Stimulated activated CD4-positive, alpha-beta T cell treated with anti-CD3 and anti-CD28 coated beads, Interleukin-12 subunit alpha, Interleukin-12 subunit beta, amount 100 ng/mL, for 24 hours (primary cell): ENCODE results near the gene CACNA2D3.

ENCODE experiments used
- DNase-seq, 2 experiments: peaks; one replicate each; pipeline ENCODE4 v3.0.0-alpha.2; 2020; ENCODE audit warnings: low read depth in 2 of 2

The CACNA2D3 gene

DNA sequence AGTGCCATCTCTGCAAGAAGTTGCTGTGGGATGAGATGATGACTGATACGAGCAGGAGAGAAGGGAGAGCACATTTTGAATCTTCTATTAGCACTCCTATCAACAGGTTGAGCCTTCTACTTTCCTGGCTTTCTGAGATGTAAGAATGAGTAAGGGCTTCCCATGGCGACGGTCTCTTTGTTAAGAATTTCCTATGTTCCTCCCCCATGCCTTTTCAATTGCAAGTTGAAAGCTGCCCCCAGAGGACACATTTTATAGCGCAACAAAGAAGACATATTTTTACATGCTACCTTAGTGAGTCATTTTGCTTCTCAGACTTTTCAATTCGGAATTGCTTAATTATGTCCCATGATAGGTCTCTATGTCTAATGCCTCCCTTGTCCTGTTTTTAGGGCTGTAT, 876.8 kb downstream of the CACNA2D3 start:
- DNase-seq = no peak

- no peak for DNase-seq
These were observed 877.5 kb downstream of the CACNA2D3 start for GRCh38 chr3:54999811-55000210.

GRCh38 chr3:55000546-55000945, 878.2 kb downstream of the CACNA2D3 start:
- DNase-seq = no peak

DNA sequence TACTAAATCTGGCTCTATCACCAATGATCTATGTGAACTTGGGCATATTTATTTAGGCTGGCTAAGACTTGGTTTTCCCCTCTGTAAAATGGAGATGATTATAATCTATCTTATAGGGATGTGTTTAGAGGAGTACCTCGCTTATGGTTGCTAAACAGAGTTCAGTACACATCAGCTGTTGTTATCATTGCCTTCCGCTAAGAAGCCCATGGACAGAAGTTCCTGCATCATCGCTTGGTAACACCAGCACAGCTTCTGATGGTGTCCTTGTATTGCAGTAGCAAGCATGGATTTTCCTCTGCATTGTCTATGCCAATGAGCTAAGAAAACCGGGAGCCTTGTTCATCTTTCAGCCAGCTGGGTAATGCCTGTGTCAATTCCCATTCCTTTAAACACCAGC, 878.6 kb downstream of the CACNA2D3 start:
- no peak for DNase-seq

DNA sequence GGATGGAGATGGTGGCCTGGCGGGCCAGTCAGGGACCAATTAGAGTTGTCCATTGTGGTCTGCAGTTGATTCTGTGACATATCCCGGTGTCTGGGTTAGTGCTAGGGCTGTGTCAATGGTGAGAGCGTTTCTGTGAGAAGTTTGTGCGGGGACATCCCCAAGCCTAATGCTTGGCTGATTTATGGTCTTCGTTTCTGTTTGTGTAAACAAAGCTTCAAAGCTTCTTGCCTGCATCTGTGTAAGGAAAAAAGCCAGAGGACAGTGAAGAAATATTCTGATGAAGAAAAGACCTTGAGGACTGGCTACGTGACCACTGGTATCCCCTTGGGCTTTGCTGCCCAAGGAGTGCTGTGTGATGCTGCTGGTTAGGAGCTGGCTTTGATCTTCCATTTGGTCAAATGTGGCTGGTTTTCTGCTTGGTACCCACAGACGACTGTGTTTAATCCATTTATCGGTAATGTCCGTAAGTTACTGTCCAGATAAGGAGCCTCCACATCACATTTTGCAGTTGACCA, 880.1 kb downstream of the CACNA2D3 start:
- no peak for DNase-seq

DNA sequence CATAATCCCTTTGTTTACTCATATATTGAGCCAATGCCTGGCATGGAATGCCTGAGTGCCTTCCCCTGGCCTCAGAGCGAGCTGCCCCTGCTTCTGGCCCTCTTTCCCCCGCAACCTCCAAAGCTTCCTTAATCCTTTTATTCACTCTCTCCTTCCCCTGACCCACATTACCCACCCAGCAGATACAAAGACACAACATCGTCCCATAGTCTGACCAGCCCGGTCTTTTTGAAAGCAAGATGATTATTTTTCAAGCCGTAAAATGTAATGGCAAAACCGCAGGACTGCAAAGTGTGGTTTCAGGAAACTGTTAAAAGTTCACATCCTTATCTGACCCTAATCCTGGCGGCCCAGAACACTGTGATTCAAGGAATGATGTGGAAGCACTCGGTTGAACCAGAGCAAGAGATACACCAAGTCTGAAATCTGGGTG, 883.9 kb downstream of the CACNA2D3 start:
- no peak for DNase-seq

- no peak for DNase-seq
These were observed 885.6 kb downstream of the CACNA2D3 start for GRCh38 chr3:55007971-55008370.

DNA sequence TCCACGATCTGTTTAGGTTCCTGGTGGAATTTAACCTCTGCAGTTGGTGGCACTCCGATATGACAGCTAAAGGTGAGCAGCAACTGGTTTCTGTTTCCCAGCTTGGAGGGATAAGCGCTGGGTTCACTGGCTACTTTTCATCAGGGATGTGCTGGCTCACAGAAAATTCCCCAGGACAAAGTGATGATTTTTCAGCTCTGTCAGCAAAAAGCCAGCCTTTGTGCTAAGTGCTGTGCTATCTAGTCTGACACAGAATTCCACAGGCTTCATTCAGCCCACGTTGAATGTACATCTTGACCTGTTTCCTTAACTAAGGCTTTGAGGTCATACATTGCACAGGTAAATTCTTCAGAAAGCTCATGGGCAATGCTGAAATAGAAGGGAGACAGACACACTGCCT, 887.0 kb downstream of the CACNA2D3 start:
- DNase-seq = no peak

- DNase-seq = no peak
These were observed 889.7 kb downstream of the CACNA2D3 start for GRCh38 chr3:55012091-55012490.

GRCh38 chr3:55013145-55013925, 891.0 kb downstream of the CACNA2D3 start:
- no peak for DNase-seq

GRCh38 chr3:55014081-55014480, 891.7 kb downstream of the CACNA2D3 start:
- no peak for DNase-seq

- DNase-seq = no peak
These were observed 892.6 kb downstream of the CACNA2D3 start for GRCh38 chr3:55014906-55015305.

GRCh38 chr3:55017876-55018275, 895.5 kb downstream of the CACNA2D3 start:
- no peak for DNase-seq

DNA sequence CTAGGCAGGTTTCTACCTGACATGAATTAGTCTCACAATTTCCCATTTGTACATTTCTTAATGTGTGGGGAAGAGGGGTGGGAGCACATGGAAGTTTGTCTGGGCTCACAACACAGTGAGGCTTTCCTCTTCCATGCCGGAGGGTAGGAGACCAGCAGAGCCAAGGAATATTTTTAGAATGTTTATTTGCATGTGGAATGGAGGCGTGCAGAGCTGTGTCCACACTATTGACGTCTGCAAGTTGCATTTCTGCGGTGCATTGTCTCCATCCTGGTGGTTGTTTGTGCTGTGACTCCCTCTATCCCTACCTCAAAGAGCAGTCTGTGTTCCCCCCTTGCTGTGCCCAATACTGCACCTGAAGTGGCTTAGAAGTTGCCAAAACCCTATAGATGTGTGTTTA, 908.6 kb downstream of the CACNA2D3 start:
- DNase-seq = no peak

DNA sequence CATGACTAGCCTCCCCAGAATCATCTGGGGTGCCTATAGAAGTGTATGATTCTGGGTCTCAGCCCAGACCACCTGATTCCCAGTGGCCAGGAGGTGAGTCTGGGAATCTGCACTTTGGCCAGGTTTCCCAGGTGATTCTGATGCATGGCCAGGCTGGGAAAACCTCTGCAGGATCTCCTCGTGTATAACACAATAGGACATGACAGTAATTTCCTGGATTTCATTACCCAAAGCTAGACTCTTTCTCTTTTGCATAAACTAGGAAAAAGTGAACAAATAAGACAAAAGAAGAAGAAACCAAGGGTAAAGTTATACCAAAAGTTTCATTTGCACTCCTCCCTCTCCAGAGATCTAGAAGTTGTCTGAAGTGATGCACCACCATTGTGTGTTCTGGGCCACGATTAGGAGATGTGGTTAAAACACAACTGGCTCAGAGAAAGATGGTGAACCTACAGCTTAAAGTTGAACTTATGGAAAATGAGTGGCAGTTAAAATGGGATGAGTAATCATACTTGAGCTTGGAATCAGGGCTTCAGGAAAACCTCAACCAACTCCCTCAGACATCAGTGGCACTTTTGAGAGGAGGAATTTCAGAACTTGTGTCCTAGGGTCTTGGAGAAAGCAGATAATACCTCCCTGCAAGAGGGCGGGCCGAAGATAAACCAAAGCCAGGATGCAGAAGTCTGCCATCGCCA, 914.7 kb downstream of the CACNA2D3 start:
- DNase-seq = no peak

GRCh38 chr3:55042591-55042990, 920.2 kb downstream of the CACNA2D3 start:
- DNase-seq = no peak

GRCh38 chr3:55044486-55044885, 922.1 kb downstream of the CACNA2D3 start:
- DNase-seq = no peak

DNA sequence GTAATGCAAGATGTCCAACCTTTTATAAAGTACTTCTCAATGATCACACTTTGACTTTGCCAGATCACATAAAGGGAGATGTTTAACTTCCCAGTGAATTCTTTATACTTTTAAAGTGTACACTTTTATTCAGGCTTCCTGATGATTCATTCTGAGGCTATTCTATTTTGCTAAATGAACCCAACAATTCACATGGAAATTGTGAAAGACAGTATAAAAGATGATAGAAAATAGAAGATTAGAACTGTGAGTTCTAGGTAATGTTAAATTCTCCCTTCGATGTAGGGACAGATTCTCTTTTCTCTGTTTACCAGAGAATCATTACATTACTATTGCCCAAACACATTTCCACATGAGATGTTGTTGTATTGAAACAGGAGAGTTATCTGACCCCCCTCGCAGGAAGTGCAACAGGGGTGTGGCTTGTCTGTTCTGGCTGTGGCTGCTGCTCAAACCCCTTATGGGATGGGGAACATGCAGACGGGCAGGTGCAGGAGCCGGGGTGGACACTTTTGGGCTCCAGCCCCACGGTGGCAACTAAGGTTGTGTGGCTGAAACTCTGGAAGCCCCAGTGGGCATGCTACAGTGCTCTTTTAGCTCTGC, 936.8 kb downstream of the CACNA2D3 start:
- no peak for DNase-seq

GRCh38 chr3:55060896-55061719, 938.8 kb downstream of the CACNA2D3 start:
- no peak for DNase-seq

DNA sequence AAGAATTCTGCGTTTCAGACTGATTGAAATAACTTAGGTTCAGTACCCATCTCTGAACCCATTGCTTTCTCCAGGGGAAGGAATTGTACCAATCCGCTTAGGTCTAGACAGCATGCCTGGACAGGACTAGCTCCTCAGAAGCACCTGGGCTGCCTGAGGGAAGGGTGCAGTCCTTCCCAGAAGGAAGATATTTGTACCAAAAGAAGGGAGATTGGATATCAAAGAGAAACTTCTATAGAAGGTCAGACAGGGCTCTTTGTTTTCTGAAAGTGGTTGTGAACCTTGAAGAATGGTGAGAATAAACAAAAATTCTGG, 939.3 kb downstream of the CACNA2D3 start:
- no peak for DNase-seq

GRCh38 chr3:55064164-55064563, 941.8 kb downstream of the CACNA2D3 start:
- DNase-seq = no peak

- no peak for DNase-seq
These were observed 943.0 kb downstream of the CACNA2D3 start for GRCh38 chr3:55065331-55065730.
